ENCODE data around the gene TMPRSS3.

DNA sequence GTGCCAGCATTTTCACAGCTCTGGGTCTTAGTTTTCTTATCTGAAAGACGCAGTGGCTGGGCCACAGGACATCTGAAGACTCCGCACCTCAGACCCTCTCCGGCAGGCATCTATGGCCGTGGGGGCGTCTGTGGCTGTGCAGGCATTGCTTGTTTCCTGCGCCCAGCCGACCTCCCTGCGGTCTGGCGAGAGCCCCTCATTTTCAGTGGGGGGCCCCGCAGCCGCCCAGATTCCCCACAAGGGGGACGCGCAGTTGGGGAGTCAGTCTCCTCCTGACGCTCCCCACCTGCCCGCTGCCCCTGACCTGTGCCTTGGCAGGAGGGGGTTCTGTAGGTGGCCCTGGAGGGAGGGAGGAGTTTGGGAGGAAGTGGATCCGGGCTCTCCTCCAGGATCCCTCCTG is 26.0 kb downstream of the TMPRSS3 start:
- TF ChIP-seq, protein P1, sequence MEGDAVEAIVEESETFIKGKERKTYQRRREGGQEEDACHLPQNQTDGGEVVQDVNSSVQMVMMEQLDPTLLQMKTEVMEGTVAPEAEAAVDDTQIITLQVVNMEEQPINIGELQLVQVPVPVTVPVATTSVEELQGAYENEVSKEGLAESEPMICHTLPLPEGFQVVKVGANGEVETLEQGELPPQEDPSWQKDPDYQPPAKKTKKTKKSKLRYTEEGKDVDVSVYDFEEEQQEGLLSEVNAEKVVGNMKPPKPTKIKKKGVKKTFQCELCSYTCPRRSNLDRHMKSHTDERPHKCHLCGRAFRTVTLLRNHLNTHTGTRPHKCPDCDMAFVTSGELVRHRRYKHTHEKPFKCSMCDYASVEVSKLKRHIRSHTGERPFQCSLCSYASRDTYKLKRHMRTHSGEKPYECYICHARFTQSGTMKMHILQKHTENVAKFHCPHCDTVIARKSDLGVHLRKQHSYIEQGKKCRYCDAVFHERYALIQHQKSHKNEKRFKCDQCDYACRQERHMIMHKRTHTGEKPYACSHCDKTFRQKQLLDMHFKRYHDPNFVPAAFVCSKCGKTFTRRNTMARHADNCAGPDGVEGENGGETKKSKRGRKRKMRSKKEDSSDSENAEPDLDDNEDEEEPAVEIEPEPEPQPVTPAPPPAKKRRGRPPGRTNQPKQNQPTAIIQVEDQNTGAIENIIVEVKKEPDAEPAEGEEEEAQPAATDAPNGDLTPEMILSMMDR (IDR thresholded peaks at IDR 0.05): no peak
- no peak for TF ChIP-seq POLR2A (IDR thresholded peaks at IDR 0.05)
